Loucy (cell line): ENCODE data around the gene SMIM35.

Experiments
- H2AFZ ChIP-seq: fragments of 200-600 bp; sonication (generic); 2 replicates; pipeline ENCODE4 v1.6.0; 2016; ENCODE audit warnings: antibody characterized with exemption, mild to moderate bottlenecking, low read length, moderate library complexity
- H3F3A ChIP-seq: fragments of 200-600 bp; 2 replicates; pipeline ENCODE4 v1.6.0; 2016; ENCODE audit warnings: antibody characterized with exemption, low read depth, mild to moderate bottlenecking
- H3K27me3 ChIP-seq: fragments of 200-600 bp; sonication (generic); 2 replicates; pipeline ENCODE4 v1.6.1; 2014; ENCODE audit warnings: low read length, mild to moderate bottlenecking; ENCODE audit not compliant: insufficient read depth, poor library complexity, severe bottlenecking
- H3K36me3 ChIP-seq: fragments of 200-600 bp; sonication (generic); 2 replicates; pipeline ENCODE4 v1.6.1; 2016; ENCODE audit warnings: low read length; ENCODE audit not compliant: insufficient read depth
- H3K4me1 ChIP-seq: fragments of 200-600 bp; sonication (generic); 2 replicates; pipeline ENCODE4 v1.5.1; 2014; ENCODE audit warnings: low read length, mild to moderate bottlenecking; ENCODE audit not compliant: insufficient read depth, poor library complexity, severe bottlenecking
- H3K4me2 ChIP-seq: fragments of 200-600 bp; sonication (generic); 2 replicates; pipeline ENCODE4 v1.6.0; 2014; ENCODE audit warnings: antibody characterized with exemption, low read length, low read depth, mild to moderate bottlenecking; ENCODE audit not compliant: poor library complexity, severe bottlenecking
- H3K4me3 ChIP-seq: fragments of 200-600 bp; sonication (generic); 2 replicates; pipeline ENCODE4 v1.5.1; 2014; ENCODE audit warnings: low read length, mild to moderate bottlenecking, mixed read lengths; ENCODE audit not compliant: poor library complexity, severe bottlenecking
- H3K79me2 ChIP-seq: fragments of 200-600 bp; sonication (generic); 2 replicates; pipeline ENCODE4 v1.6.1; 2014; ENCODE audit warnings: low read length; ENCODE audit not compliant: insufficient read depth
- H3K9ac ChIP-seq: fragments of 200-600 bp; sonication (generic); 2 replicates; pipeline ENCODE4 v1.6.0; 2014; ENCODE audit warnings: mild to moderate bottlenecking, low read depth, low read length, moderate library complexity; ENCODE audit not compliant: poor library complexity, severe bottlenecking
- H3K9me2 ChIP-seq: fragments of 200-600 bp; sonication (generic); replicated peaks from 2 replicates; pipeline ENCODE4 v1.6.1; 2016; ENCODE audit warnings: low read depth, low read length, mixed read lengths
- H3K9me3 ChIP-seq: fragments of 200-600 bp; sonication (generic); 2 replicates; pipeline ENCODE4 v1.6.1; 2014; ENCODE audit warnings: mild to moderate bottlenecking, antibody characterized with exemption, low read length, low read depth; ENCODE audit not compliant: insufficient read depth
- H4K20me1 ChIP-seq: fragments of 200-600 bp; sonication (generic); 2 replicates; pipeline ENCODE4 v1.6.0; 2014; ENCODE audit warnings: antibody characterized with exemption, low read length, mild to moderate bottlenecking; ENCODE audit not compliant: insufficient read depth, poor library complexity, severe bottlenecking
- EZH2phosphoT487 ChIP-seq: fragments of 200-600 bp; IDR thresholded peaks from 2 replicates; pipeline ENCODE4 v1.6.1; 2018; ENCODE audit warnings: antibody characterized with exemption, mild to moderate bottlenecking, moderate library complexity, borderline replicate concordance
- TF ChIP-seq, protein P1 (sequence below): fragments of 200-600 bp; sonication (generic); conservative IDR thresholded peaks from 2 replicates; pipeline ENCODE4 v1.5.1; 2014; ENCODE audit warnings: mild to moderate bottlenecking, antibody characterized with exemption, low read length

SMIM35 gene

DNA sequence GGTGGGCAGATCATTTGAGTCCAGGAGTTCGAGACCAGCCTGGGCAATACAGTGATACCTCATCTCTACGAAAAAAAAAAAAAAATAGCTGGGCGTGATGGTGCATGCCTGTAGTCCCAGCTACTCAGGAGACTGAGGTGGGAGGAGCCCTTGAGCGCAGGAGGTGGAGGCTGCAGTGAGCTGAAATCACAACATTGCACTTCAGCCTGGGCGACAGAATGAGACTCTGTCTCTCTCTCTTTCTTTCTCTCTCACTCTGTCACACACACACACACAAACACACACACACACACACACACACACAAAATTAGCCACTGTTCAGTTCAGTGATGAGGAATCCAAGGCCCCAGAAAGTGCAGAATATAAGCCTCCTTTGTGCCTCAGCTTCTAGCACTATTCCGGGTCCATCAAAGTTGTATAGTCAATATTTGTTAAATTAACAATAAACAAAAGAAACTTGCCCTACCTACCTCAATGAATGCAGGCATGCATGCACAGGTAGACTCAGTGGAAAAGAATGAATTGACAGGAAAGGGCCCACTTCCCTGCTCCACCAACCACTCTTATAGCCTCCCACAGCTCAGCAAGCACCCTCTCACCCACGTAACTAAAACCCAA, 3.9 kb upstream of the SMIM35 start:
- H3K4me1 ChIP-seq = no peaks in the 10 kb centered on the region
- no peak overlapping the region for H2AFZ ChIP-seq
- no peaks in the 10 kb centered on the region for H3K9me2 ChIP-seq
- no peaks in the 10 kb centered on the region for H4K20me1 ChIP-seq
- no peak for TF ChIP-seq EZH2phosphoT487
- TF ChIP-seq, protein P1, sequence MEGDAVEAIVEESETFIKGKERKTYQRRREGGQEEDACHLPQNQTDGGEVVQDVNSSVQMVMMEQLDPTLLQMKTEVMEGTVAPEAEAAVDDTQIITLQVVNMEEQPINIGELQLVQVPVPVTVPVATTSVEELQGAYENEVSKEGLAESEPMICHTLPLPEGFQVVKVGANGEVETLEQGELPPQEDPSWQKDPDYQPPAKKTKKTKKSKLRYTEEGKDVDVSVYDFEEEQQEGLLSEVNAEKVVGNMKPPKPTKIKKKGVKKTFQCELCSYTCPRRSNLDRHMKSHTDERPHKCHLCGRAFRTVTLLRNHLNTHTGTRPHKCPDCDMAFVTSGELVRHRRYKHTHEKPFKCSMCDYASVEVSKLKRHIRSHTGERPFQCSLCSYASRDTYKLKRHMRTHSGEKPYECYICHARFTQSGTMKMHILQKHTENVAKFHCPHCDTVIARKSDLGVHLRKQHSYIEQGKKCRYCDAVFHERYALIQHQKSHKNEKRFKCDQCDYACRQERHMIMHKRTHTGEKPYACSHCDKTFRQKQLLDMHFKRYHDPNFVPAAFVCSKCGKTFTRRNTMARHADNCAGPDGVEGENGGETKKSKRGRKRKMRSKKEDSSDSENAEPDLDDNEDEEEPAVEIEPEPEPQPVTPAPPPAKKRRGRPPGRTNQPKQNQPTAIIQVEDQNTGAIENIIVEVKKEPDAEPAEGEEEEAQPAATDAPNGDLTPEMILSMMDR = no peak
- no peak overlapping the region for H3K4me2 ChIP-seq
- H3K4me3 ChIP-seq = no peak overlapping the region
- no peaks in the 10 kb centered on the region for H3K79me2 ChIP-seq
- H3K9me3 ChIP-seq = peaks cover 7% of the 10 kb centered on the region; the same call in 1 of the 2 replicates
- H3F3A ChIP-seq = no peaks in the 10 kb centered on the region
- H3K36me3 ChIP-seq = no peaks in the 10 kb centered on the region
- no peak overlapping the region for H3K9ac ChIP-seq
- H3K27me3 ChIP-seq = no peaks in the 10 kb centered on the region

DNA sequence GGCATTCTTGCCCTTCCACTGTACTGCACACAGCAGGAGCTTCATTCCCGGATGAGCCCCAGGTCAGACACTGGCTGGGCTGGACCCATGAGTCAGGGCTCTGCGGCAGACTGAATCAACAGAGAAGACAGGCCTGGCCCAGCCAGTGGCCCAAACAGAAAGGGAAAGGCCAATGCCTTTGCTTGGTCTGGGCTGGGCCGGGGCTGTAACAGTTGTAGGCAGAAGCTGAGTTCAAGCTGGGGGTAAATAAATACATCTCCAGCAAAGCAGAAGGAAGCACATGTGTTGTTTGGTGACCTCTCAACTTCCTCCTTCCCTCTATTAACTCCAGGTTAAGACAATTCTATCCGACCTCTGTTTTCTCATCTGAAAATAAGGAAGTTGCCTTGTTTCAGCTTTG, 1.8 kb upstream of the SMIM35 start:
- no peaks in the 10 kb centered on the region for H3K79me2 ChIP-seq
- peaks cover 7% of the 10 kb centered on the region; the same call in 1 of the 2 replicates for H3K9me3 ChIP-seq
- H3K4me1 ChIP-seq = peaks cover 14% of the 10 kb centered on the region
- no peak overlapping the region for H3K9ac ChIP-seq
- no peaks in the 10 kb centered on the region for H4K20me1 ChIP-seq
- no peak overlapping the region for H2AFZ ChIP-seq
- no peaks in the 10 kb centered on the region for H3K27me3 ChIP-seq
- no peaks in the 10 kb centered on the region for H3K36me3 ChIP-seq
- no peaks in the 10 kb centered on the region for H3F3A ChIP-seq
- no peaks in the 10 kb centered on the region for H3K9me2 ChIP-seq
- no peak overlapping the region for H3K4me3 ChIP-seq
- TF ChIP-seq EZH2phosphoT487 = no peak
- TF ChIP-seq, protein P1 = no peak
- H3K4me2 ChIP-seq = no peak overlapping the region

DNA sequence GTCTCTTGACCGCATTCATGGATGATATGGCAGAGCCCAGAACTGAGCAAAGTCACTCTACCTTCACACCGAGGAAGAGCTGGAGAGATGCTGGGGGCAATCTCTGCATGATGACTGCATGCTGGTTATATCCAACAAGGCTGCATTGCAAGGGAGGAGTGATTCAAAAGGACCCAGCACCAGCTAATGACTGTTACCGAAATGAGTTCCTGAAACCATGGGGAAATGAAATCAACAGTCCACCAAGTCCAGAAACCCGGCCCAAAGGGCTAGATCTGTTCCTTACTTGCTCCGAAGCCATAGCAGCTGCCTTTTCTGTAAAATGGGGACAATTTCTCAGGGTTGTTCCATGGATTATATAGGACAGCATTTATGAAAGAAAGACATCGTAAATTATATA, 1.2 kb upstream of the SMIM35 start:
- TF ChIP-seq, protein P1 = no peak
- no peak for TF ChIP-seq EZH2phosphoT487
- H3K9me2 ChIP-seq = no peaks in the 10 kb centered on the region
- no peaks in the 10 kb centered on the region for H3K27me3 ChIP-seq
- H3K79me2 ChIP-seq = no peaks in the 10 kb centered on the region
- H3K4me1 ChIP-seq = peaks cover 14% of the 10 kb centered on the region
- H3F3A ChIP-seq = no peaks in the 10 kb centered on the region
- no peaks in the 10 kb centered on the region for H3K36me3 ChIP-seq
- H3K9me3 ChIP-seq = peaks cover 7% of the 10 kb centered on the region; the same call in 1 of the 2 replicates
- no peak overlapping the region for H3K4me2 ChIP-seq
- H3K4me3 ChIP-seq = no peak overlapping the region
- H3K9ac ChIP-seq = no peak overlapping the region
- H4K20me1 ChIP-seq = no peaks in the 10 kb centered on the region
- H2AFZ ChIP-seq = no peak overlapping the region
